Testis (tissue), 3 donors: ENCODE results near the gene LRRC74A. TPM values are rescaled to one million over a fixed set of nuclear protein-coding genes. Genes with fewer than 3 reads are reported as not detected.
A peak's percentile ranks its signal among the peaks of the same experiment; 100 is the strongest.

Experiments used
- DNase-seq: peaks from one replicate; pipeline ENCODE4 v3.0.0-alpha.2; 2019
- H3K27ac ChIP-seq, 2 donors: fragments of 200-600 bp; sonication (generic); one replicate each; pipeline ENCODE4 v1.5.1; 2019
- H3K27me3 ChIP-seq: fragments of 200-600 bp; sonication (generic); one replicate; pipeline ENCODE4 v1.5.1; 2019
- H3K36me3 ChIP-seq: fragments of 200-600 bp; sonication (generic); one replicate; pipeline ENCODE4 v1.5.1; 2017; ENCODE audit warnings: low read depth; ENCODE audit errors: missing control alignments
- H3K4me1 ChIP-seq: fragments of 200-600 bp; sonication (generic); one replicate; pipeline ENCODE4 v1.5.1; 2019
- H3K4me3 ChIP-seq, 2 donors: fragments of 200-600 bp; sonication (generic); one replicate each; pipeline ENCODE4 v1.5.1; 2017 to 2019
- H3K9me3 ChIP-seq: fragments of 200-600 bp; sonication (generic); one replicate; pipeline ENCODE4 v1.5.1; 2017
- POLR2A ChIP-seq: fragments of 450-650 bp; IDR thresholded peaks from one replicate; pipeline ENCODE4 v1.6.1; 2017; ENCODE audit warnings: antibody characterized with exemption, mild to moderate bottlenecking, moderate library complexity
- WGBS, 2 donors: methylation state at CpG; one replicate each; pipeline ENCODE4 v1.1.5; 2018; 5-methylcytosine and 5-hydroxymethylcytosine counted together
- intact Hi-C: fragments of 100-400 bp; cut with DNase I; formaldehyde crosslinking; loops from one replicate; pipeline ENCODE4 v1.15.1; 2023; ENCODE audit warnings: low total_unique reads
- polyA plus RNA-seq: library from polyadenylated mRNA; stranded (reverse); fragments of 350-450 nt; fragmentation: Illumina TruSeq; extraction: RNeasy Lipid Tissue Mini Kit (QIAGEN cat#74804); gene quantifications from one replicate; pipeline ENCODE4 v1.2.3, GENCODE V29; 2014; ENCODE audit warnings: low read depth, low replicate concordance; ENCODE audit not compliant: insufficient read depth
- total RNA-seq, 2 donors: library from RNA; depleted of rRNA; stranded (reverse); fragments of >200 nt; gene quantifications; one replicate each; pipeline ENCODE4 v1.2.3, GENCODE V29; 2016
- TF ChIP-seq, protein P1 (sequence below), 3 experiments: fragments of 450-650 bp in 2 of 3; fragments of 200-600 bp in 1 of 3; sonication (generic) in 1 of 3; IDR thresholded peaks; one replicate each; pipeline ENCODE4 v1.5.1; 2016 to 2019; ENCODE audit warnings: antibody characterized with exemption in 3 of 3, mild to moderate bottlenecking in 2 of 3, moderate library complexity in 1 of 3

The LRRC74A gene
- total and polyA plus RNA-seq, 3 donors from 2014 or later = 5.9 to 32.5 (median 28.7) TPM

DNA sequence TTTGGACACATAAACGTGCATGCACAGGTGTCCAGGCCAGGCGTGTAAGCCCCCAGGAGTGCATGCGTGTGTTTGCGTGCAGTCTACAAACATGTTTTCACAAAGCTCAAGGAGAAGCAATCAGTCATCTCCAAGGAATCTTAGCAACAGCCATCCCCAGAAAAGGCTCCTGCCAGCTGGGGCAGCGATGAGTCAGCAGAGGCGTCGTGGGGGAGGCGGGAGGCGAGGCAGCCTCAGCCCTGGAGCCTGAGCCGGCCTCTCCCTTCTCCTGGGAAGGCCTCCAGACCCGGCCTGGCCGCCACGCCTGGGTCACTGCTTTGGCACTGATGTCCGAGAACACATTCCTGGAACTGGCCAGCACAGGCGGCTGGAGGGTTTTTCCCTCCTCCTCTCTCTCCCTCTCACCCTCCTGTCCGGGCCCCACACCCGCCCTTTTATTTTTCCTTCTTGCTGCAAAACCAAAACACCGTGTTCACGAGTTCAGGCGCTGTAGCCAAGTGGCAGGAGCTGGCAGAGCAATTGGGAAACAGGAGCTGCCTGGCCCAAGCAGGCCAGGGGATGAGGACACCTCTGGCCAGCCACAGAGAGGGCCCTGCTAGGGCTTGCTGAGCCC, 92.7 kb downstream of the LRRC74A start:
- H3K27ac ChIP-seq = peak overlapping the region; percentile 69 to 77
- no peak overlapping the region for H3K4me3 ChIP-seq
- no peaks in the 10 kb centered on the region for H3K27me3 ChIP-seq
- DNase-seq = peak; percentile 96
- intact Hi-C loops = loop anchor here (5.0 kb wide), 1 partner anchor 123 kb away; no protein-coding TSS in a partner anchor
- WGBS, 2 donors = 20 to 36% methylated on average over 13 to 20 of the region's 20 CpGs
- H3K9me3 ChIP-seq = no peaks in the 10 kb centered on the region
- H3K36me3 ChIP-seq = no peaks in the 10 kb centered on the region
- peaks cover 59% of the 10 kb centered on the region for H3K4me1 ChIP-seq
- TF ChIP-seq, protein P1, sequence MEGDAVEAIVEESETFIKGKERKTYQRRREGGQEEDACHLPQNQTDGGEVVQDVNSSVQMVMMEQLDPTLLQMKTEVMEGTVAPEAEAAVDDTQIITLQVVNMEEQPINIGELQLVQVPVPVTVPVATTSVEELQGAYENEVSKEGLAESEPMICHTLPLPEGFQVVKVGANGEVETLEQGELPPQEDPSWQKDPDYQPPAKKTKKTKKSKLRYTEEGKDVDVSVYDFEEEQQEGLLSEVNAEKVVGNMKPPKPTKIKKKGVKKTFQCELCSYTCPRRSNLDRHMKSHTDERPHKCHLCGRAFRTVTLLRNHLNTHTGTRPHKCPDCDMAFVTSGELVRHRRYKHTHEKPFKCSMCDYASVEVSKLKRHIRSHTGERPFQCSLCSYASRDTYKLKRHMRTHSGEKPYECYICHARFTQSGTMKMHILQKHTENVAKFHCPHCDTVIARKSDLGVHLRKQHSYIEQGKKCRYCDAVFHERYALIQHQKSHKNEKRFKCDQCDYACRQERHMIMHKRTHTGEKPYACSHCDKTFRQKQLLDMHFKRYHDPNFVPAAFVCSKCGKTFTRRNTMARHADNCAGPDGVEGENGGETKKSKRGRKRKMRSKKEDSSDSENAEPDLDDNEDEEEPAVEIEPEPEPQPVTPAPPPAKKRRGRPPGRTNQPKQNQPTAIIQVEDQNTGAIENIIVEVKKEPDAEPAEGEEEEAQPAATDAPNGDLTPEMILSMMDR (IDR thresholded peaks at IDR 0.05) = no peak
- no peak for TF ChIP-seq POLR2A

Other genes with a start within 250 kb of the LRRC74A start
- 10 to 100 TPM; 26.6 to 31.7 TPM for gene VASH1, start 64.9 kb upstream of the LRRC74A start, total RNA-seq
- gene VASH1, start 64.9 kb upstream of the LRRC74A start, polyA plus RNA-seq = 32.0 TPM
- gene ANGEL1, start 13.5 kb upstream of the LRRC74A start, total RNA-seq = 100 to 1,000 TPM; 126 to 132 TPM
- 150 TPM for gene ANGEL1, start 13.5 kb upstream of the LRRC74A start, polyA plus RNA-seq
- 100 to 1,000 TPM in 1 of 2 donors, 10 to 100 TPM in 1; 94.6 to 120 TPM for gene IRF2BPL, start 202.3 kb downstream of the LRRC74A start, total RNA-seq
- gene IRF2BPL, start 202.3 kb downstream of the LRRC74A start, polyA plus RNA-seq = 30.9 TPM